ENCODE measurements around the gene OR2J3.
"Not testable (repeated sequence)": the region's sequence is repeated elsewhere in the genome, so short reads cannot be mapped to it uniquely, and the experiment has no call there.

Gene OR2J3

DNA sequence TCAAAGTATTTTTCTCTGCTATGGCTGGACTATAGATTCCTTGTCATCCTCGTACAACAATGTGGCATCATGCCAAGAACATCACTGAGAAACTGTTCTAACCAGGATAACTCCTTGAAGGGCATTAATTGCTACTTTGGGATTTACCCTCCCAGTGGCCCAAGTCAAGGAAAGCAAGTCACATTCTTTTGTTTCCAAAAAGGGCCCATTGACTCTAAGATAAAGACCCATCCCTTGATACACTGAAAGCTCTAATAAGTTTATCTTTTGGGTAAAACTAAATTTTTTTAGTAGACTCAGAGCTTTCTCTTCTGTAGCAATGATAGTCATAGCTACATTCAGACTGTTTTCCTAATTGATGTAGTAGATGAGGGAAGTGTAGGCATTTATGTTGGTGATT is at the start of gene OR2J3:
Gene OR2J3, plus strand, starts transcription at position 301 of the 400 bp plus-strand sequence. CDS start 3,833 bp downstream, outside the sequence.
- DNase-seq (ENCODE audit: low read depth) = no peak

DNA sequence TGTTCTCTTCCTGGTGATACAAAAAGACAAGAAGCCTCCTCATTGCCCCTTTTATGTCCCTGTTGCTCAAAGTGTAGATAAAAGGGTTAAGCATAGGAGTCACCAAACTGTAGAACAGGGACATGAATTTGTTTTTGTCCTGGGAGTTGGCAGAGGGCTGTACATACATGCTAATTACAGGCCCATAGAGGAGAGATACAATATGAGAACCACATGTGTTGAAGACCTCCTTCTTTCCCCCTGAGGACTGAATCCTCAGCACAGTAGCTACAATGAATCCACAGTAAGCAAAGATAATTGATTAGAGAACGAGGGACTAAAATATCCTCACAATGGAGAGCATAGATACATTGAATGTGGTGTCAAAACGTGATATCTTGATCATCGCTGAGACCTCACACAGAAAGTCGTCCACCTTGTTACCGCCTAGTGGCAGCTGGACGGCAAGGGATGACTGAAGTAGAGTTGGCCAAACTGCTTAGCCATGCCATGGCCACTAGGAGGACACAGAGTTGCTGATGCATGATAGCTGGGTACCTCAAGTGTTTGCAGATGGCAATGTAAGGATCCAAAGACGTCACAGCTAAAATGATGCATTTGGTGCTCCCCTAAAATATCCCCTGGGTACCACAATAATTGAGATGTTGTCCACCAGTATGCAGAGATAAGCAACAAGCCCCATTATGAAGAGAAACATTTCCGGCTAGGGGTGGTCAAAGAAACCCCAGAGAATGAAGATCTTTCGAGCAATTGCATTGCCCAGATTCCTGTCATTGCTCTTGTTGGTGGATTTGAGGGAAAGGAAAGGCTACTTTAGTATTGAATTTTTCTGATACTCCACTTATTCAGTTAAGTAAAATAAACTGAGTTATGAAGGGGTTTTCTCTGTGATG is 35.8 kb upstream of the OR2J3 start:
- DNase-seq (ENCODE audit: low read depth) = no peak

DNA sequence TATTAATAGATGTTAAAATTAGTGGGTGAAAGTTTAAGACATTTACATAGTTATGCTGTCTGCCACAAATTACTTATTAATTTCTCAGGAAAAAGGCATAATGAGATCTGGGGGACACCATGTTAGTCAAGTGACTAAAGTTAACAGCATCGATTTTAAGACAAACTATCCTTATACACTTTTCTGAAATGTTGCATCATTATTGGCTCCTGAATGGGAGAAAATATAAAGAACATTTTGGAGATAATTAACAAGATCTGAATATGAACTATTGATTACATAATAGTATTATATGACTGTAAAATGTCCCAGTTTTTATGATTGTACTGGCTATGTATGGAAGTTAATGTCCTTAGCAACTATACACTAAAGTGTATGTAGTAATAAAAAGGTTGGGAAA is 28.7 kb upstream of the OR2J3 start:
- no peak for DNase-seq (ENCODE audit: low read depth)

DNA sequence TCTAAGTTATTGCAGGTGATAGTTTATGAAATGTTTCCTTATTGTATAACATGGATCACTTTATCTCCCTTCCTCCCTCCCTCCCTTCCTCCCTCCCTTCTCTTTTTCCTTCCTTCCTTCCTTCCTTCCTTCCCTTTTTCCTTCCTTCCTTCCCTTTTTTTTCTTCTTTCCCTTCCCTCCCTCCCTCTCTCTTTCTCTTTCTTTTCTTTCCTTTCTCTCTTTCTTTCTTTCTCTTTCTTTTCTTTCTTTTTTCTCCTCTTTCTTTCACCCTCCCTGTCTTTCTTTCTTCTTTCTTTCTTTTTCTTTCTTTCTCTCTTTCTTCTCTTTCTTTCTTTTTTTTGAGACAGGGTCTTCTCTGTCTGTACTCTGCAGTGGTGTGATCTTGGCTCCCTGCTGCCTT is 26.5 kb upstream of the OR2J3 start:
- DNase-seq (ENCODE audit: low read depth) = no peak

DNA sequence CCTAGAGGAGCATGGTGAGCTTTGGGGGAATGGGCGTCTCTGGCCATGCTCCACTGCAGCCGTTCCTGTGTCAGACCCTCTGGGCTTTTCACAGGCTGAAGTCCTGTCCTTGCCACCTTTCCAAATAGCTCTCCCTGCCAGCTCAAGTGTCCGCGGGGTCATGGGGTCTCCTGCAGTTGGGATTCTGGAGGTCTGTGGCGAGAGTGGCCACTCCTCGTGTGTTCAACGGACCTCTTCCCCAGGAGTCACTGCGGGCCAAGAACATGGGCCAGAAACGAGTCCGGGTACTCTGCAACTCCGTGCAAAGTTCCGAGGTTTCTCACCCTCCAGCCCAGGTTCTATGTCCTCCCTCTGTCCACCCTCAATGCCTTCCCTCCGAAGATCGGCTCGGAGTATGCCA is 25.4 kb upstream of the OR2J3 start:
- no peak for DNase-seq (ENCODE audit: low read depth)

DNA sequence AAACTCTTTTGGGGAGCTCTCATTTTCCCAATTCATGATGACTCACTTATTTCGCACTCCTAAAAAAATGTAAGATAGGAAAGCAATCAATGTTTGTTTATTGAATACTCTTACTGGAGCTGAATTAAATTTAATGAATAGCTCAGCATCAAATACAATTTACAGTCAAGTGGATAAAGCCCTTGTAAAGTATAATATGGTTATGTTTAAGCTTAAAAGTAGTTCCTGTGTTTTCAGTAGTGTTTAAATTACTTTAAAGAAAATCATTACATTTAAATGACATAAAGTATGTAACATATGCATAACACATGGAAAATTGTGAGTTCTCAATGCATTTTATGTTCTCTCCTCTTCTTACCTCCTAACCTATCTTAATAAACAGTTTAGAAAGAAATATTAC is 20.6 kb upstream of the OR2J3 start, which contains the start of gene OR2B3:
Gene OR2B3, minus strand, starts transcription at position 101 of the 400 bp plus-strand sequence. Its CDS starts 65 bp downstream, at position 36.
- no peak for DNase-seq (ENCODE audit: low read depth)

DNA sequence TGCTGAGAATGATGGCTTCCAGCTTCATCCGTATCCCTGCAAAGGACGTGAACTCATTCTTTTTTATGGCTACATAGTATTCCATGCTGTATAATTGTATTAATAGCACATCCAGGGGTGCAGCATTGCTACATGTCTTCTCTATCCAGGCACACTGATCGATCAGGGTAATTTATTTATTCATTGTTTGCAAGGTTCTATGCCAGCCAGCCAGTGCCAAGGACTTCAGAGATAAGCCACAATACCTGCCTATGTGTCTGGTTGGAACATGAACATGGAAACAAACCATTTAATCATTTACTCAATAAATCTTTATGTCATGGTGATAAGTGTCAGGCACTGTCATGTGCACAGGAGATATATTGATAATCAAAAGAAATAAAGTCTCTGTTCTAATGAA is 14.9 kb upstream of the OR2J3 start:
- DNase-seq (ENCODE audit: low read depth) = no peak

DNA sequence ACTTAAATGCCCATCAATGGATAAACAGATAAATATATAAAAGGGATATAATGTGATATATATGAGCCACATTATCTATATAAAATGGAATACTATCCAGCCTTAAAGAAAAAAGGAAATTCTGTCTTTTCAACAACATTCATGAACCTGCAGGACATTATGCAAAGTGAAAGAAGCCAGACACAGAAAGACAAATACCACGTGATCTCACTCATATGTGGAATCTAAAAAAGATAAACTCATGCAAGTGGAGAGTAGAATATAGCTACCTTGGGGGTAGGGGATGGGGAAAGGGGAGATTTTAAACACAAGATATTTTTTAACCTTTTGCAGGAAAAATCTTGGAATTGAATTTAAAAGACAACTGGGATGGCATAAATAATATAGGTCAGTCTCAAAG is 10.1 kb upstream of the OR2J3 start:
- DNase-seq (ENCODE audit: low read depth) = no peak

DNA sequence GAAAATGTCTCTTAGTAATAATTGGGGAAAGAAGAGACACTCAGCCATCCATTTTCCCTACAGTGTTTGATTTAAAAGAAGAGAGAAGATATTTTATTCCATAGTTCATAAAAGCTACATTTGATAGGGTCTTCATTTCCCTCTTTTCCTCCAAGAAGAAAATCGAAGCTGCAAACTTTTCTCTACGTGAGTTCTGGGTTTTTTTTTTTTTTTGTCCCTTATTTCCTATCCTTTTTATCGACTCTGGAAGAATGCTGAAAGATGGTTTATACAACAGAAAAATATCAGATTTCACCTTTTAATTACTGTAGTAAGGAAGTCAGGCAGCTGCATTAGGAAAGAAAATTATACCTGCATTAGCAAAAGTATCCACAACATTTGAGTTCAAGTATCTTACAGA is 8.7 kb upstream of the OR2J3 start, which contains the start of gene OR2J1:
Gene OR2J1, plus strand, starts transcription at position 301 of the 400 bp plus-strand sequence. CDS start 1,453 bp downstream, outside the sequence.
- no peak for DNase-seq (ENCODE audit: low read depth)

DNA sequence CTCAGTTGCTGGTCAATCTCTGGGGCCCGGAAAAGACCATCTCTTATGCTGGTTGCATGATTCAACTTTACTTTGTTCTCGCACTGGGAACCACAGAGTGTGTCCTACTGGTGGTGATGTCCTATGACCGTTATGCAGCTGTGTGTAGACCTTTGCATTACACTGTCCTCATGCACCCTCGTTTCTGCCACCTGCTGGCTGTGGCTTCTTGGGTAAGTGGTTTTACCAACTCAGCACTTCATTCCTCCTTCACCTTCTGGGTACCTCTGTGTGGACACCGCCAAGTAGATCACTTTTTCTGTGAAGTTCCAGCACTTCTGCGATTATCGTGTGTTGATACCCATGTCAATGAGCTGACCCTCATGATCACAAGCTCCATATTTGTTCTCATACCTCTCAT is 4.3 kb downstream of the OR2J3 start:
- no peak for DNase-seq (ENCODE audit: low read depth)

DNA sequence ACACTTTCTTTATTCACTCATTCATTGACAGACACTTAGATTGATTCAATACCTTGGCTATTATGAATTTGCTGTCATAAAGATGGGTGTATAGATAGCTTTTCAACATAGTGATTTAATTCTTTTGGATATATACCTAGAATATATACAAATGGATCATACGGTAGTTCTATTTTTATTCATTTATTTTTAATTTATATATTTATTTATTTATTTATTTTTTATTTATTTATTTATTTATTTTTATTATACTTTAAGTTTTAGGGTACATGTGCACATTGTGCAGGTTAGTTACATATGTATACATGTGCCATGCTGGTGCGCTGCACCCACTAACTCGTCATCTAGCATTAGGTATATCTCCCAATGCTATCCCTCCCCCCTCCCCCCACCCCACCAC is 7.1 kb downstream of the OR2J3 start:
- DNase-seq (ENCODE audit: low read depth) = not testable (repeated sequence)

DNA sequence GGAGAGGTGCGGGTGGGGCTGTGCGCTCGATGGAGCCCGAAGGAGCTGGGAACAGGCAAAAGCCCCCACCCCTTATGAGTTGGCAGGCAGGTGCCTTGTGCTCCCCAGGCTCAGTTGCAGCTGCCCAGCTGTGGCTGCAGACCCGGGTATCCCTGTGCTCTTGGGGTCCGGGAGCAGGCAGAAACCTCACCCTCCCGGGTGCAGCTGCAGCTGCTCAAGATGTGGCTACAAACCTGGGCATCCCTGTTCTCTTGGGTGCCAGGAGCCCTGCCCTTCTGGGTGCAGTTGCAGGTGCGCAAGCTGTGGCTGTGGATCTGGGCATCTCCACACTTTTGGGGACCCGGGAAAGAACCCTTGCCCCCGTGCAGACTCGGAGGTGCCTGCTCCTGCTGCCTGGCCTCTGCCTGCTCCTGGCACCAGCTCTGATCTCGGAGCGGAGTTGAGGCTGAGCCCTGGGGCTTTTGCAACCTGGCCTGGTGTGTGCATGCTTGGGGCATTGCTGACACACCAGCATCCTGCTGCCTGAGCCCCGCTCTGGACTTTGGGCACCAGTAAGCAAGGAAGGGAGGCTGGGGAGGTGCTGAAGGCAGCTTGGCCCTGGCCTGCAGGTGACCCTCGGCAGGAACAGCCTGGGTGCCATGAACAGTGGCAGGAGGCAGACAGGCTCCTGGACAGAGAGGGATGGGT is 21.6 kb downstream of the OR2J3 start:
- no peak for DNase-seq (ENCODE audit: low read depth)

DNA sequence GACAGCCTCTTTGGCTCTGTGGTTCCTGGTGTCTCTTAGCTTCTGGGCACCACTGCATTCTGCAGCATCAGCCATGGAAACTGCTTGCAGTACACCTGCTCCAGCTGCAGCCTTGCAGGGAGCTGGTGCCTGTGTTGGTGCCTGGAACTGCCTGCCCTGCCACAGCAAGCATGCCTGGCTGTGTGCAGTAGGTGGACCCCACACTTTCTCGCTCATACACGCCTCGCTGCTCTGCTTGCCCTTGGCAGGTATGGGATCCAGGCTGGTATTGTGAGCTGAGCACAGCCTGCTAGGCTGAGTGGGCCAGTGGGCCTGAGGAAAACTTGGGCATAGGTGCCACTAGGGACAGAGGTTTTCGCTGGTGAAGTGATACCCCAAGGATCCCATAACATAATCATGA is 22.8 kb downstream of the OR2J3 start:
- DNase-seq (ENCODE audit: low read depth) = no peak

DNA sequence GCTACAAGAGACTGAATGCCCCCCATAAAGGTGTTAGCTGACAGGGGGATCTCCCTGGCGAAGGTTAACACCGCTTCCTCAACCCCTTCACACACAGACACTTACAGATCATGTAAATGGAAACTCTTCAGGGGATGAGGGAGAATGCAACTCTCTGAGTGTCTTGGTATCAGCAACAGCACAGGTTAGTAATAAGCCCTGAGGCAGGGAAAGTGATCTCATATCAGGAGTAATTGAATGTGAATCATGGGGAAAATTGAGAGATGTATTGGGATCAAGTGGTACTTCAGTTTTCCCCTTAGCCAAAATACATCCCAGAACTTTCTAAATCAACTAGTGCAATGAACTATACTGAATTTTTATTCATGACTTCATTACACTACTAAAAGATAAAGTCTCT is 23.8 kb downstream of the OR2J3 start:
- DNase-seq (ENCODE audit: low read depth) = no peak

DNA sequence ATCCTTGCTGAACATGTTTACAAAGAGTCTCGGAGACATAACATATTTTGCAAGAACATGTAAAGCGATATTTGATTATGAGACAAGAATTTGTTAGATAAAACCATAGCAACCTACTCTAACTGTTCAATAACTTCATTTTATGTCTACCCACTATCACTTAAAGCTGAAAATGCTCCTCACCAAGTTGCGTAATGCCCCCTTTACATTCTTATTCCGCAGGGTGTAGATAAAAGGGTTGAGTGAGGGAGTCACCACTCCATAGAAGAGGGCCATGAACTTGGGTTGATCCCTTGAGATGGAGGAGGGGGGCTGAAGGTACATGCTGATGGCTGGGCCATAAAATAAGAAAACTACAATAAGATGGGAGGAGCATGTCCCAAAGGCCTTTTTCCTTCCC is 29.9 kb downstream of the OR2J3 start:
- DNase-seq (ENCODE audit: low read depth) = no peak

DNA sequence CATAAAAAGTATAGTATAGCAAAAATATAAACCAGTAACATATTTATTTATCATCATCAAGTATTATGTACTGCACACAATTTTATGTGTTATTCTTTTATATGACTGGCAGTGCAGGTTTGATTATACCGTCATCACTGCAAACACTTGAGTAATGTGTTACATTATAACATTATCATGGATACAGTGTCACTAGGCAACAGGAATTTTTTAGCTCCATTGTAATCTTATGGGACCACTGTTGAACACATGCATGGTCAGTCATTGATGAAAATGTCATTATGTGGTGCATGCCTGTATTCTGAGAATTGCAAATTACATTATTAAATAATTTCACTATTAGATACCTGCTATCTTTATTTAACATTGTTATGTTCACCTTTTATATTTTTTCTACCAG is 33.7 kb downstream of the OR2J3 start:
- no peak for DNase-seq (ENCODE audit: low read depth)

DNA sequence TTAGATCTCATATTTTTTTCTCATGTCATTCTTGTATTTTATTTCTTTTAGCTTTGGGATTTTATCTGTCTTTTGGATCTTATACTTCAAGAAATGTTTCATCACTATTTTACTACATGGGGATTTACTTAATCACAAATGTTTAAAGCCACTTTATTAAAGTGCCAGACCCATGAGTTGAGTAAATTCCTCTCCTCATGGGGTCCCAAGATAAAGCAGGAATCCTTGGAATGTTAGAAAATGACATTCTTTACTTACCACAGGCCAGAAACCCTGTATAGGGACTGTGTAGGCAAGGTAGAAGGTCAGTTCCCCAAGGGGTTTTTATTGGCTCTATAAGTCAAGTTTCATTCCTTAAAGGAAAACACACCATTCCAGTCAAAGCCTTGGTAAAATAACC is 34.5 kb downstream of the OR2J3 start:
- DNase-seq (ENCODE audit: low read depth) = no peak

DNA sequence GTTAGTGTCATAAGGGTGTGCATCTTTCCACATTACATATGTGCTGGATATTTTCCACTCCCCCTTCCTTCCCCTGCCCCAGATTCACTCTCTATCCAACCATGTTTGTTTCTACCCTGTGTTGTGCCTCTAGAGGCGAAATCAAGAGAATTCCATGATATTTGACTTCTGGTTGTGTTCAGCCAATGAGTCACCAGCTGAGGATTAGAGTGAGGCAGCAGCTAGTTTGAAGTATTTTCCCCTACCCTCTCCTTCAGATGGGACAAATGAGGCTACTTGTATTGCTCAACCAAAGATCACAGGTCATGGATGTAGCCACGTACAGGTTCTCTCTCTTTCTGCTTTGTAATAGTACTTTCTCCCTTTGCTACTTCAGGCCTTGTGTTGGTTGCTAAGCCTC is 38.3 kb downstream of the OR2J3 start:
- no peak for DNase-seq (ENCODE audit: low read depth)

DNA sequence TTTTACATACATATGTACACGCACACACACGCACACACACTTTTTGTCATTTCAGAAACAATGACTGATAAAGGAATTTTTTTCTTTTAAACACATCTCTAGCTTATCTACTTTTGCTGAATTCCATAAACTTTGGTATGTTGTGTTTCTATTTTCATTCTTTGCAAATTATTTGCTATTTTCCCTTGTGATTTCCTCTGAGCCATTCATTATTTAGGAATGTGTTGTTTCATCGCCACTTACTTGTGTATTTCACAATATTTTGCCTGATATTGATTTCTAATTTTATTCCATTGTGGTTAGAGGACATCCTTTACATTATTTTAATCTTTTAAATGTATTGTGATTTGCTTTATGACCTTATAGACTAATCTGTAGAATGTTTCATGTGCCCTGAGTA is 39.2 kb downstream of the OR2J3 start:
- no peak for DNase-seq (ENCODE audit: low read depth)

DNA sequence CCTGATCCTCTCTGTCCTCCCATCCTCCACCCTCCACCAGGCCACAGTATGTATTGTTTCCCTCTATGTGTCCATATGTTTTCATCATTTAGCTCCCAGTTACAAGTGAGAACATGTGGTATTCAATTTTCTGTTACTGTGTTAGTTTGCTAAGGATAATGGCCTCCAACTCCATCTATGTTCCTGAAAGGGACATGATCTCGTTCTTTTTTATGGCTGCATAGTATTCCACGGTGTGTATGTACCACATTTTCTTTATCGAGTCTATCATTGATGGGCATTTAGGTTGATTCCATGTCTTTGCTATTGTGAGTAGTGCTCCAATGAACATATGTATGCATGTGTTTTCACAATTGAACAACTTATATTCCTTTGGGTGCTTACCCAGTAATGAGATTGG is 41.6 kb downstream of the OR2J3 start:
- DNase-seq (ENCODE audit: low read depth) = not testable (repeated sequence)

DNA sequence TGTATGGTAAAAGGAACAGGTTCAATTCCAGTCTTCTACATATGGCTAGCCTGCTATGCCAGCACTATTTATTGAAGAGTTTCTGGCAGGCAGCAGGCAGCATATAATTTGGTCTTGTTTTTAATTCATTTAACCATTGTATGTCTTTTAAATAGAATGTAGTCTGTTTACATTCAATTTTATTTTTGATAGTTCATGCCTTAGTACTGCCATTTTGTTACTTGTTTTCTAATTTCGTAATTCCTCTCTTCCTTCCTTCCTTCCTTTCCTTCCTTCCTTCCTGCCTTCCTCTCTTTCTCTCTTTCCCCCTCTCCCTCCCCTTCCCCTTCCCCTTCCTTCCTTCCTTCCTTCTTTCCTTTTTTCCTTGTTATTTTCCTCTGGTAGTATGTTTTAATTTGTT is 45.2 kb downstream of the OR2J3 start:
- DNase-seq (ENCODE audit: low read depth) = no peak

DNA sequence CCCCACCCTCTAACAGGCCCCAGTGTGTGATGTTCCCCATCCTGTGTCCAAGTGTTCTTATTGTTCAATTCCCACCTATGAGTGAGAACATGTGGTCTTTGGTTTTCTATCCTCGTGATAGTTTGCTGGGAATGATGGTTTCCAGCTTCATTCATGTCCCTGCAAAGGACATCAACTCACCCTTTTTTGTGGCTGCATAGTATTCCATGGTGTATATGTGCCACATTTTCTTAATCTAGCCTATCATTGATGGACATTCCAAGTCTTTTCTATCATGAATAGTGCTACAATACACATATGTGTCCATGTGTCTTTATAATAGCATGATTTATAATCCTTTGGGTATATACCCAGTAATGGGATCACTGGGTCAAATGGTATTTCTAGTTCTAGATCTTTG is 47.3 kb downstream of the OR2J3 start:
- DNase-seq (ENCODE audit: low read depth) = not testable (repeated sequence)

DNA sequence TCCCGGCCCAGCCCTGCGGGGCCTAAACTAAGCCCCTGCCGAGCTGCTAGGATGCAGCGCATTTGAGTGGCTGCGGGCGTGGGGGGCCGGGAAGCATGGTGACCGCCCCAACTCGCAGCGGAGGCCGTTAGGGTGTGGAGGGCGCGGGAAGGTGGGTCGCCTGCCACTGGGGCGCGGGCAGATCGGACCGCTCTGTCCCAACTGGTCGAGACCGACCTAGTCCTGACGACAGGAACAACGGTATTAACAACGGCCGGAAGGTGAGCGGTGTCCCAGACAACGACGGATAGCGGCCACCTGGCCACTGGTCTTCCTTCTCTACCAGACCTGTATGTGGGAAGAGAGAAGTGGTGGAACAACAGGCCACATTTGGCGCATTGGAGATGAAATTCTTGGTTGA is 52.1 kb downstream of the OR2J3 start:
- not testable (repeated sequence) for DNase-seq (ENCODE audit: low read depth)
